T-helper 2 cell (primary cell): ENCODE data around the gene OPN4.

ENCODE experiments used
- DNase-seq, 5 experiments: peaks; one replicate each; pipeline versions ENCODE4 v3.0.0 to v3.0.0-alpha.2; 2012 to 2022

OPN4 gene

GRCh38 chr10:86681047-86681446 lies 26.7 kb downstream of the OPN4 start:
- DNase-seq, result no peak

- no peak for DNase-seq
These were observed 27.5 kb downstream of the OPN4 start for GRCh38 chr10:86681722-86682386.

GRCh38 chr10:86682675-86683074 lies 28.3 kb downstream of the OPN4 start:
- DNase-seq, result no peak

- no peak for DNase-seq
These were observed 30.2 kb downstream of the OPN4 start for GRCh38 chr10:86684331-86685097.

GRCh38 chr10:86685416-86685815 lies 31.1 kb downstream of the OPN4 start:
- DNase-seq, result no peak

- DNase-seq, result no peak
These were observed 31.7 kb downstream of the OPN4 start for GRCh38 chr10:86685893-86686632.

- no peak for DNase-seq
These were observed 32.6 kb downstream of the OPN4 start for GRCh38 chr10:86686972-86687371.

GRCh38 chr10:86687750-86688149 lies 33.4 kb downstream of the OPN4 start:
- no peak for DNase-seq

- DNase-seq, result peak in 4 of 5 experiments; percentile 14 to 69 (median 28)
These were observed 34.1 kb downstream of the OPN4 start for GRCh38 chr10:86688398-86688921.

GRCh38 chr10:86689146-86689545 lies 34.8 kb downstream of the OPN4 start:
- no peak for DNase-seq

GRCh38 chr10:86690231-86690630 lies 35.9 kb downstream of the OPN4 start:
- no peak for DNase-seq

GRCh38 chr10:86690657-86691084 lies 36.3 kb downstream of the OPN4 start:
- DNase-seq, result no peak

GRCh38 chr10:86691333-86692022 lies 37.1 kb downstream of the OPN4 start:
- no peak for DNase-seq

- DNase-seq, result no peak
These were observed 37.7 kb downstream of the OPN4 start for GRCh38 chr10:86692023-86692514.

- DNase-seq, result no peak
These were observed 38.3 kb downstream of the OPN4 start for GRCh38 chr10:86692664-86693063.

GRCh38 chr10:86693275-86693674 lies 38.9 kb downstream of the OPN4 start:
- no peak for DNase-seq

- peak in 3 of 5 experiments; percentile 9 to 26 (median 13) for DNase-seq
These were observed 39.5 kb downstream of the OPN4 start for GRCh38 chr10:86693721-86694369.

- DNase-seq, result no peak
These were observed 44.0 kb downstream of the OPN4 start for GRCh38 chr10:86698207-86698940.

GRCh38 chr10:86699125-86699524 lies 44.8 kb downstream of the OPN4 start:
- DNase-seq, result no peak

- no peak for DNase-seq
These were observed 45.2 kb downstream of the OPN4 start for GRCh38 chr10:86699541-86699940.
